H9 (cell line): ENCODE data around the gene CACNB4. TPM values are rescaled to one million over a fixed set of nuclear protein-coding genes. Genes with fewer than 3 reads are reported as not detected.

Source experiments
- DNase-seq: peaks from one replicate; pipeline ENCODE4 v3.0.0-alpha.2; 2017
- H2AFZ ChIP-seq: one replicate; pipeline ENCODE4 v1.6.1; 2013; ENCODE audit warnings: mild to moderate bottlenecking, low read length, control low read depth, moderate library complexity
- H2AK5ac ChIP-seq: 2 replicates; pipeline ENCODE4 v1.6.1; 2013; ENCODE audit warnings: low read length, control low read depth, mixed read lengths; ENCODE audit not compliant: insufficient read length
- H2BK120ac ChIP-seq: one replicate; pipeline ENCODE4 v1.6.1; 2013; ENCODE audit warnings: low read depth, mild to moderate bottlenecking, low read length, control low read depth, inconsistent platforms; ENCODE audit not compliant: poor library complexity, severe bottlenecking
- H2BK12ac ChIP-seq: 2 replicates; pipeline ENCODE4 v1.6.1; 2013; ENCODE audit warnings: low read length, control low read depth, mixed read lengths, low read depth; ENCODE audit not compliant: insufficient read length
- H2BK15ac ChIP-seq: 2 replicates; pipeline ENCODE4 v1.6.1; 2013; ENCODE audit warnings: low read depth, low read length, control low read depth
- H2BK20ac ChIP-seq: one replicate; pipeline ENCODE4 v1.6.1; 2013; ENCODE audit warnings: low read depth, mild to moderate bottlenecking, low read length, control low read depth, inconsistent platforms; ENCODE audit not compliant: poor library complexity, severe bottlenecking
- H2BK5ac ChIP-seq: 2 replicates; pipeline ENCODE4 v1.6.1; 2013; ENCODE audit warnings: low read length, control low read depth, mixed read lengths; ENCODE audit not compliant: insufficient read length
- H3K14ac ChIP-seq: 2 replicates; pipeline ENCODE4 v1.6.1; 2013; ENCODE audit warnings: low read length, control low read depth; ENCODE audit not compliant: insufficient read depth
- H3K18ac ChIP-seq: 2 replicates; pipeline ENCODE4 v1.6.1; 2013; ENCODE audit warnings: low read depth, mild to moderate bottlenecking, mixed read lengths, low read length, control low read depth; ENCODE audit not compliant: insufficient read length
- H3K23ac ChIP-seq: 2 replicates; pipeline ENCODE4 v1.6.1; 2013; ENCODE audit warnings: low read length, control low read depth, mixed read lengths, low read depth; ENCODE audit not compliant: insufficient read length
- H3K23me2 ChIP-seq: 2 replicates; pipeline ENCODE4 v1.6.1; 2013; ENCODE audit warnings: low read depth, mild to moderate bottlenecking, mixed read lengths, low read length, control low read depth; ENCODE audit not compliant: insufficient read length, poor library complexity, severe bottlenecking
- H3K27ac ChIP-seq: 2 replicates; pipeline ENCODE4 v1.5.1; 2013; ENCODE audit warnings: low read length, control low read depth, mixed read lengths, low read depth; ENCODE audit not compliant: insufficient read length
- H3K27me3 ChIP-seq: 2 replicates; pipeline ENCODE4 v1.6.1; 2013; ENCODE audit warnings: low read length, control low read depth, inconsistent platforms; ENCODE audit not compliant: insufficient read depth
- H3K4ac ChIP-seq: 2 replicates; pipeline ENCODE4 v1.6.1; 2013; ENCODE audit warnings: low read depth, mild to moderate bottlenecking, control low read depth, inconsistent platforms, low read length, moderate library complexity
- H3K4me1 ChIP-seq: 2 replicates; pipeline ENCODE4 v1.6.1; 2013; ENCODE audit warnings: low read length, control low read depth, inconsistent platforms; ENCODE audit not compliant: insufficient read depth
- H3K4me2 ChIP-seq: 2 replicates; pipeline ENCODE4 v1.6.1; 2013; ENCODE audit warnings: low read length, control low read depth, mixed read lengths; ENCODE audit not compliant: insufficient read length, insufficient read depth
- H3K56ac ChIP-seq: 2 replicates; pipeline ENCODE4 v1.6.1; 2013; ENCODE audit warnings: low read depth, mild to moderate bottlenecking, mixed read lengths, low read length, control low read depth; ENCODE audit not compliant: insufficient read length
- H3K79me1 ChIP-seq: 2 replicates; pipeline ENCODE4 v1.6.1; 2013; ENCODE audit warnings: low read depth, mild to moderate bottlenecking, moderate library complexity, low read length, control low read depth, inconsistent platforms; ENCODE audit not compliant: insufficient read depth, poor library complexity, severe bottlenecking
- H3K79me2 ChIP-seq: 2 replicates; pipeline ENCODE4 v1.6.1; 2013; ENCODE audit warnings: low read length, control low read depth, inconsistent platforms; ENCODE audit not compliant: insufficient read depth
- H3K9ac ChIP-seq: 2 replicates; pipeline ENCODE4 v1.6.1; 2013; ENCODE audit warnings: low read length, control low read depth, mixed read lengths; ENCODE audit not compliant: insufficient read length; ENCODE audit errors: extremely low read depth
- H3K9me3 ChIP-seq: one replicate; pipeline ENCODE4 v1.6.1; 2013; ENCODE audit warnings: low read depth, low read length, inconsistent platforms; ENCODE audit not compliant: control insufficient read depth
- H3T11ph ChIP-seq: one replicate; pipeline ENCODE4 v1.6.1; 2013; ENCODE audit warnings: mild to moderate bottlenecking, low read length, control low read depth, inconsistent platforms
- H4K20me1 ChIP-seq: one replicate; pipeline ENCODE4 v1.6.1; 2013; ENCODE audit not compliant: control insufficient read depth, insufficient read length, insufficient read depth
- H4K5ac ChIP-seq: 2 replicates; pipeline ENCODE4 v1.6.1; 2013; ENCODE audit warnings: low read depth, mild to moderate bottlenecking, mixed read lengths, low read length, control low read depth; ENCODE audit not compliant: insufficient read length
- H4K8ac ChIP-seq: replicated peaks from 2 replicates; pipeline ENCODE4 v1.6.1; 2013; ENCODE audit warnings: low read length, control low read depth, mixed read lengths, low read depth; ENCODE audit not compliant: insufficient read length
- H4K91ac ChIP-seq: 2 replicates; pipeline ENCODE4 v1.6.1; 2013; ENCODE audit warnings: low read depth, mild to moderate bottlenecking, moderate library complexity, mixed read lengths, low read length, control low read depth; ENCODE audit not compliant: insufficient read length
- H3K27ac Mint-ChIP-seq, 3 experiments: 2 replicates in 2 of 3; 3 replicates in 1 of 3; pipeline ENCODE4 v1.8.0; 2020 to 2021; ENCODE audit warnings: mixed read lengths in 3 of 3, mild to moderate bottlenecking in 1 of 3, moderate library complexity in 1 of 3
- H3K27me3 Mint-ChIP-seq: 2 replicates; pipeline ENCODE4 v1.8.0; 2021; ENCODE audit warnings: low read depth, mild to moderate bottlenecking, moderate library complexity, mixed read lengths
- H3K36me3 Mint-ChIP-seq, 3 experiments: 2 replicates in 2 of 3; 3 replicates in 1 of 3; pipeline ENCODE4 v1.8.0; 2020 to 2021; ENCODE audit warnings: low read depth in 3 of 3, mixed read lengths in 3 of 3; ENCODE audit not compliant: insufficient read depth in 1 of 3
- H3K4me1 Mint-ChIP-seq, 2 experiments: 2 replicates each; pipeline ENCODE4 v1.8.0; 2020; ENCODE audit warnings: mixed read lengths in 2 of 2
- H3K4me3 Mint-ChIP-seq, 2 experiments: 2 replicates in 1 of 2; 3 replicates in 1 of 2; pipeline ENCODE4 v1.8.0; 2020 to 2021; ENCODE audit warnings: mild to moderate bottlenecking in 2 of 2, mixed read lengths in 2 of 2, moderate library complexity in 1 of 2
- H3K9me3 Mint-ChIP-seq, 2 experiments: 2 replicates in 1 of 2; 3 replicates in 1 of 2; pipeline ENCODE4 v1.8.0; 2020; ENCODE audit warnings: mild to moderate bottlenecking in 2 of 2, mixed read lengths in 2 of 2, moderate library complexity in 1 of 2
- CTCF ChIP-seq: fragments of 200-600 bp; sonication (generic); conservative IDR thresholded peaks from 3 replicates; pipeline ENCODE4 v1.8.0; 2021; ENCODE audit warnings: antibody characterized with exemption, mild to moderate bottlenecking
- WGBS: extraction: QIAGEN DNeasy Blood & Tissue Kit; methylation state at CpG from one replicate; pipeline ENCODE4 v1.1.7; 2013; ENCODE audit warnings: missing lambda C conversion rate, low lambda C conversion rate, mixed read lengths; ENCODE audit not compliant: insufficient read length; ENCODE audit errors: extremely low coverage; 5-methylcytosine and 5-hydroxymethylcytosine counted together
- total RNA-seq: library from RNA; stranded (reverse); gene quantifications from 2 replicates; pipeline ENCODE4 v1.2.1, GENCODE V29; 2021

Gene CACNB4
- total RNA-seq, 1 experiment from 2014 or later: 1.4 TPM

GRCh38 chr2:151931756-151932155, 167.1 kb downstream of the CACNB4 start:
- H2BK12ac ChIP-seq: no peak overlapping the region
- no peak overlapping the region for H4K8ac ChIP-seq
- no peak overlapping the region for H3K27ac ChIP-seq
- H3K79me1 ChIP-seq: no peaks in the 10 kb centered on the region
- H4K91ac ChIP-seq: no peak overlapping the region
- H3K79me2 ChIP-seq: no peaks in the 10 kb centered on the region
- H3K4ac ChIP-seq: no peak overlapping the region
- no peak overlapping the region for H2BK5ac ChIP-seq
- H4K5ac ChIP-seq: no peak overlapping the region
- no peaks in the 10 kb centered on the region for H3K9me3 ChIP-seq
- Mint-ChIP-seq H3K36me3 (no peaks in the 10 kb centered on the region), H3K27ac (no peak overlapping the region), H3K4me3 (no peak overlapping the region), H3K9me3 (no peaks in the 10 kb centered on the region), H3K27me3 (no peaks in the 10 kb centered on the region), H3K4me1 (peaks cover 17 to 18% of the 10 kb centered on the region in 2 experiments)
- no peak overlapping the region for H2BK15ac ChIP-seq
- H2AFZ ChIP-seq: no peak overlapping the region
- no peak overlapping the region for H3K14ac ChIP-seq
- no peak overlapping the region for H2BK20ac ChIP-seq
- no peak overlapping the region for H3K56ac ChIP-seq
- H3K9ac ChIP-seq: no peak overlapping the region
- H3K27me3 ChIP-seq: no peaks in the 10 kb centered on the region
- H3K23me2 ChIP-seq: no peaks in the 10 kb centered on the region
- no peak for DNase-seq
- no peak overlapping the region for H3K18ac ChIP-seq
- no peak overlapping the region for H2AK5ac ChIP-seq
- WGBS: no CpG with 5 or more reads among the region's 1 CpG
- no peak overlapping the region for H3T11ph ChIP-seq
- H2BK120ac ChIP-seq: no peak overlapping the region
- H4K20me1 ChIP-seq: no peaks in the 10 kb centered on the region
- TF ChIP-seq CTCF: no peak
- H3K4me2 ChIP-seq: no peak overlapping the region
- H3K4me1 ChIP-seq: no peaks in the 10 kb centered on the region; the same call in 1 of the 2 replicates
- no peak overlapping the region for H3K23ac ChIP-seq
